Activated CD4-positive, alpha-beta T cell treated with anti-CD3 and anti-CD28 coated beads, Interleukin-2, amount 50 U/mL, for 16 hours (primary cell): ENCODE data around the gene PLA2G4D.

ENCODE experiments used
- DNase-seq: peaks from one replicate; pipeline ENCODE4 v3.0.0-alpha.2; 2020

PLA2G4D gene, protein sequence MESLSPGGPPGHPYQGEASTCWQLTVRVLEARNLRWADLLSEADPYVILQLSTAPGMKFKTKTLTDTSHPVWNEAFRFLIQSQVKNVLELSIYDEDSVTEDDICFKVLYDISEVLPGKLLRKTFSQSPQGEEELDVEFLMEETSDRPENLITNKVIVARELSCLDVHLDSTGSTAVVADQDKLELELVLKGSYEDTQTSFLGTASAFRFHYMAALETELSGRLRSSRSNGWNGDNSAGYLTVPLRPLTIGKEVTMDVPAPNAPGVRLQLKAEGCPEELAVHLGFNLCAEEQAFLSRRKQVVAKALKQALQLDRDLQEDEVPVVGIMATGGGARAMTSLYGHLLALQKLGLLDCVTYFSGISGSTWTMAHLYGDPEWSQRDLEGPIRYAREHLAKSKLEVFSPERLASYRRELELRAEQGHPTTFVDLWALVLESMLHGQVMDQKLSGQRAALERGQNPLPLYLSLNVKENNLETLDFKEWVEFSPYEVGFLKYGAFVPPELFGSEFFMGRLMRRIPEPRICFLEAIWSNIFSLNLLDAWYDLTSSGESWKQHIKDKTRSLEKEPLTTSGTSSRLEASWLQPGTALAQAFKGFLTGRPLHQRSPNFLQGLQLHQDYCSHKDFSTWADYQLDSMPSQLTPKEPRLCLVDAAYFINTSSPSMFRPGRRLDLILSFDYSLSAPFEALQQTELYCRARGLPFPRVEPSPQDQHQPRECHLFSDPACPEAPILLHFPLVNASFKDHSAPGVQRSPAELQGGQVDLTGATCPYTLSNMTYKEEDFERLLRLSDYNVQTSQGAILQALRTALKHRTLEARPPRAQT

DNA sequence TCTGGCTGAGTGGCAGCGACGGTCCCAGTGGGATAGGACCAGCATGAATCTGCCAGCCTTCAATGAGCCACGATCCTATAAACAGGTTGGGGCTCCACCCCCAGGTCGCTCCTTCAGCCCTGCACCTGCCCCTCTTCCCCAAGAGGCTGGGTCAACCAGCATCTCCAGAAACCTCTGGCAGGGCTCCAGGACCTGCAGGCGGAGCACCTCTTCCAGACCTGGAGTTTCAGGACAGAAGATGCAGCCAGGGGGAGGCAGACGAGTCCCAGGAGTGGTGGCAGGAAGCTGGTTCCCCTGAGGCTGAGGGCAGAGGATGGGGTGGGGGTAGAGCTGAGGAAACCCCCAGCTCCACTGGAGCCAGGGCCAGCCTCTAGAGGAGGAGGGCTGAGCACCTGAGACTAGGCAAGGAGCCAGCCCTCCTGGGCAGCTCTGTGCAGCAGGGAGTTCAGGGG, at the start of gene PLA2G4D:
Gene PLA2G4D (minus strand): TSS at position 51 of the 452 bp plus-strand sequence. CDS start 103 bp downstream, outside the sequence.
- DNase-seq, result no peak

DNA sequence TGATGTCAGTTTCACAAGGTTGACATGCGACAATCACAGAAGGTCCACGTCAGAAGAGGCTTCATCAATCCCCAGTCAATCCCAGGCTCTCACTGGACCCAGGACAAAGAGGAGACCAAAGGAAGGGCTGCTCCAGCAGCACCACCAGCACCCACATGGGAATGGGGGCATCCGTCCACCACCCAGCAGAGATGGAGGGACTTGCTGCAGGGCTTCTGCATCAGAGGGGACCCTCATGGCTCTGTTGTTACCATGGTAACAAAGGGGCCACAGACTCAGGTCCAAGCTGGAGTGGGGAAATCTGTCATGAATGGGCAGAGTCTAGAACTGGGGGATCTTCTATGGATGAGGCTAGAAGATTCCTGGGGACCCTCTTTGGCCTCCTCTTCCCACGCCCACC, 49.0 kb upstream of the PLA2G4D start:
- DNase-seq, result no peak

DNA sequence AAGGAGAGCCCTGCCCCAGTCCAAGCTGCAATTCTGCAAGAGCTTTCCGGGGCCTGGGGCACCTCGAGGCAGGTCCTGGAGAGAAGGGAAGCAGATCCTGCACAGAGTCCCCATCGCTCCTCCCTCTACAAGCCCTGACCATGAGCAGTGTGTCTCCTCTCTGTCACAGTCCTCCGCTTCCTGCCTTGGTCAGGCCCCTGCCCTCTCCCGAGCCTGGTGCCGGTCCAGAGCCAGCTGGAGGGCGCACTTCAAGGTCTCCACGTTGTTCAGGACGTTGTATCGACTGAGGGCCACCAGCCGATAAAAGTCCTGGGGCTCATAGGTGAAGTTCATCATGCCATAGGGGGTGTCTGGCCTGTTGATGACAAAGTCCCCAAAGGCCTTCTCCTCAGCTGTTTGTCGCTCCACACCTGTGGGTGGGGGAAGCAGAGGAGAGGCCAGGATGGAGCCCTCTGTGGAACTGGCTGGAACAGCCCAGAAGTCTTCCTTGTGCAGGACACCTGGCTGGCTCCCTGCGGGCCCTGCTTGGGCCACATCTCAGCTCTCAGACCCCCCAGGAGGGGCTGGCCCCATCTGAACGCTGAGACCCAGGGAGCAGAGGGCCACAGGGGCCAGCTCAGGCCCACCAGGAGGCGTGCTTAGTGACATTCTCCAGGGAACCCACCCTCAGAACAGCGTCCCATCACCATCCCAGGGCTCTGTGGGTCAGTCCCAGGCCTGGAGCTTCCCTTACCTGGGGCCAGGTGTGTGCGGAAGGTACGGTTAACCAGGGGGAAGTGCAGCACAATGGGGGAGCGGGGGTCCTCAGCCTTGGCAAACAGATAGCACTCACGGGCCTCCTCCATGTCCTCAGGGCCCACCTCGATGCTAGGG, 47.7 kb upstream of the PLA2G4D start:
- DNase-seq, result no peak

DNA sequence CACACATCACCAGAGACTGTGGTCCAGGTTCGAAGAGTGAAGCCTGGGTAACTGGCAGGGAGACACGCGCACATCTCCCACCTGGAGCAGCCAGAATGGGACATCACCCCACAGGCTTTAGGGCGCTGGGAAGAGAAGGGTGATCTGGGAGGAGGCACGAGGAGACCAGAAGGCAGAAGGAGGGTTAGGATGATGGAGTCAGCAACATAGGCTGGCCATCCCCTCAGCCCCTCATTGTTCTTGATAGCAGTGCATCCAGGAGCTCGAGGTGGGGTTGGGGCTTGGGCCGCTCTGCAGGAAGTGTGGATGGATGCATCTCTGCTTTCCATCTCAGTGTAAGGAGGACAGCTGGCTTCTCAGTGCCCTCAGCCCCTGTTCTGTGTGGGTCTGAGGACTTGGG, 46.9 kb upstream of the PLA2G4D start:
- no peak for DNase-seq

DNA sequence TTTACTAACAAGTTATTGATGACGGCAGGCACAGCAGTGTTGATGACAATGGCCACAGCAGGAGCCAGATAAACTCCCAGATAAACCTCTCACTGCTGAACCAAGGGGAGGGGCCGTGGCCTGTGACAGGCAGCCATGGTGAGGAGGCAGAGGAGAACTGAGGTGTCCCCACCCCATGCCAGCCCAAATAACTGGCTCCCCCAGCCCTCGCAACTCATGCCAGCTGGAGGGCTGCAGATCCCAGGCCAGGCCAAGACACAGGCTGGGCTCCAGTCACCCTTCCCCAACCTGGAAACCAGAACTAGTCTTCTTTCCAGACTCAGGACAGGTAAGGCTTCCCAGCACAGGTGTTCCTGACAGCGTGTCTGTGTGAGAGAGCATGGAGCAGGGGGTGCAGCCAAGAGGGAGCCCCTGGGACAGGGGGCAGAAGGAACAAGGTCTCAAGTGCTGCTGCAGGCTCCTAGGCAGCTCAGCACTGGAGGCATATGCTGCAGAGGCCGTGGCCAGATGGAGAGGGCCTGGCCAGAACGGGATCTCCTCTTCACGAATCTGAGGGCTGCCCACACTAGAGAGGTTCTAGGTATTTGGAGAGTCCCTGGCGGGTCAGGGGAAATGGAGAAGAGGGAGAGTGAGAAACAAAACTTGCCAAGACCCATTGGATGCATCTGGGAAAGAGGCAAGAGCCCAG, 46.2 kb upstream of the PLA2G4D start:
- no peak for DNase-seq

DNA sequence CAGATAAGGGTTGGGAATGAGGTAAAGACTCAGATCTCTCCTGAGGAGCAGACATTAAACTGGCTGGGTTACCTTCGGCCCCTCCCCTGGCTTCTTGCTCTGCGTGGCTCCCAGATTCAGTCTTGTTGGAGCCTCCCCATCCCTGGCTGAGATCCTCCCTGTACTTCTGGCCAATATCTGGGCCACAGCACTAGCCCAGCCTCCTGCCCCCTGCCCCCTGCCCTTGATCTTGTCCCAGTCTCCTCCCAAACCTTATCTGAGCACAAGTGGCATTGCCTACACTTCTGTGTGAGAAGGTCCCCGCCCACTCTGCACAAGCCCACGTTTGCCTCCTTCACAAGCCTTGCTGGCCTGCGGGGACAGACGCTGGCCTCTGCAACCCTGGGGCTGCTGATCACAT, 45.2 kb upstream of the PLA2G4D start:
- DNase-seq, result no peak

DNA sequence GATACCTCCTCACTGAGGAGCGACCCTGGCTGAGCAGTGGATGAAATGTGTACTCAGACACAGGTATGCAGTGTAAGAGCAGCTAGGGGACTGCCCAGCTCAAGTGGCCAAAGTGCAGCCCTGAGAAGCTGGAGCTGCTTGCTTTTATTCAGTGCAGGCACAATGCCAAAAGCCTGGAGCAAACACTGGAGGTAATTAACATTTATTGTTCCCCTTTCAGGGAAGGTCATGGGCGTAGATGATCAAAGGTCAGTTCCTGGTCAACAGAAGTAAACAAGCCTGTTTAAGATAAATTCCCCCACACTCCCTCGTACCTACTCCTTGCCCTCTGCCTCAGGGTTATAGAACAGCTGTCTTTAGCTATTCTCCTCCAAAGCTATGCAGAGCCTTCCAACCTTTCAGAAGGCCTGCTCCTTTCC, 44.6 kb upstream of the PLA2G4D start:
- no peak for DNase-seq

DNA sequence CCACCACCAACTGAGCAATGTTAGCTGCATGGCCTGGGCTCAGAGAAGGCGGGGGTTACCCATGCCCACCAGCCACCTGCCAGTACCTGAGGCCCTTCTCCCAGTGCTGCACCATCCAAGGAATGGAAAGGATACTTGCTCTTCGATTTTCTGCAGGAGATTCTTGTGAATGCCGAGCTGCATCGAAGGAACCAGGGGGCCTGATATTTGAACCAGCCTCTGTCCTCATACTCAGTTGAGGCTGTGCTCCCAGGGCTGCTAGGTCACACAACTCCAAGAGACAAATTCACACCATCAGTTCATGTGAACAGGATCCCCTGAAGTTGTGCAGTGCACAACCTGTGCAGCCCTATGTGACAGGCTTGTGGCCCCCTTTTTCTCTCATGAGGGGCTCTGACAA, 44.0 kb upstream of the PLA2G4D start:
- DNase-seq, result no peak

DNA sequence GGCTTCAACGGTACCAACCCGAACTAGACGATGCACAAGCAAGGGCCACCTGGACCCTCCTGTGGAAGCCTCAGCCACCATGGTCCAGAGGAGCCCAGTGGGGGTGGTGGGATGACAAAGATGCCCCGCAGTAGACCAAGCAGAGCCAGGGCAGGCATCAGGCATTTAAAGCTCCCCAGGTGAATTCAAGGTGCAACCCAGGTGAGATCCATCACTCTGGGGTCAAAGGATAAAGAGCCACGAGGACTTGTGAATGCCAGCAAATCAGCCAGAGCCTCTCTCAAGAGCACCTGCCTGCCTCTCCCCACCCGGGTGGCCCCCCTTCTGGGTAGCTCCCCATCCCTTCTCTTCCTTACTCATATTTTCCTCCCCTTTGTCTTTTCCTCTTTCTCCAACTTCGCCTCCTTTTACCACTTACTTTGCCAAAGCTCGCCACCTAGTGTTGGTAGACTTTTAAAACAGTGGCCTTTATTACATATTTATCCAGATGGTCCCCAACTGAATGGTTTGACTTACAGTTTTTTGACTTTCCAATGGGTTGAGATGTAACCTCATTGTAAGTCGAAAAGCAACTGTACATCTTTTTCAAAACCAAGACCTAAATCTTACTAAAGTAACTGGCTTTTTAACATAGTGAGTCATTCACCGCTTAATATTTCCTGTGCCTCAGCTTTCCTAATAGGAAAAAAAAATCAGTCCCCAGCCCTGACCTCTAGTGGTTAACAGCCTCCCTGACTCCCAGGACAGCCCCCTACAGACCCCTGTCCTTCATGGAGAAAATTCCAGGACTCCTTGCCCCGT, 43.3 kb upstream of the PLA2G4D start:
- DNase-seq, result peak; percentile 37

DNA sequence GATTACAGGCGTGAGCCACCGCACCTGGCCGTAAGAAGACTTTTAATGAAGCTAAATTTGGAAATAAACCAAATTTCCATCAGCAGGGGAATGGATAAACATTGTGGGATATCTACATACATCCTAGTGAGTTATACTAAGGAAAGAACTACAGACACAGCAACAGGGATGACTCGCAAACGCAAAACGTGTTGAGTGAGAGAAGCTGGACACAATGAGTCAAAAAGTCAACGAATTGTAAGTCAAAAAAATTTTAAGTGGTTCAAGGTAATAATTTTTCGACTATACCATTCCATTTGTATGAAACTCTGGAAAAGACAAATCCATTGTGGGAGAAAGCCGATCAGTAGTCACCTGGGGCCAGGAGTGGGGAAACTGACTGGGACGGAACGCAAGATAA, 42.2 kb upstream of the PLA2G4D start:
- no peak for DNase-seq

DNA sequence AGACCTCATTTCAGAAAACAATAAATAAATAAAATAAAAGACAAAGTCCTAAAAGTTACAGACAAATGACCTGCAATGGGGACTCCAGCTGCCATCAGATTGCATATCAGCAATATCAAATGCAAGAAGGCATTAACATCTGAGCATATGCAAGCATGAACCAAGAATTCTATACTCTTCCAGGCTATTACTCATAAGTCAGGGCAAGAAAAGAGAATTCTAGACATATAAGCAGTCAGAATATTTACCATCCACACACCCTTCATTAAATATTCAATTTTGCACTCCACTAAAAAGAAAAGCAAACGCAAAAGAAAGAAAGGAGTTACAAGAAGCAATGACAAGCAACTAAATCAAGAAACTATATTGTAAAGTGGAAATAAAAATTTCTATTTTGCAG, 41.0 kb upstream of the PLA2G4D start:
- DNase-seq, result no peak

DNA sequence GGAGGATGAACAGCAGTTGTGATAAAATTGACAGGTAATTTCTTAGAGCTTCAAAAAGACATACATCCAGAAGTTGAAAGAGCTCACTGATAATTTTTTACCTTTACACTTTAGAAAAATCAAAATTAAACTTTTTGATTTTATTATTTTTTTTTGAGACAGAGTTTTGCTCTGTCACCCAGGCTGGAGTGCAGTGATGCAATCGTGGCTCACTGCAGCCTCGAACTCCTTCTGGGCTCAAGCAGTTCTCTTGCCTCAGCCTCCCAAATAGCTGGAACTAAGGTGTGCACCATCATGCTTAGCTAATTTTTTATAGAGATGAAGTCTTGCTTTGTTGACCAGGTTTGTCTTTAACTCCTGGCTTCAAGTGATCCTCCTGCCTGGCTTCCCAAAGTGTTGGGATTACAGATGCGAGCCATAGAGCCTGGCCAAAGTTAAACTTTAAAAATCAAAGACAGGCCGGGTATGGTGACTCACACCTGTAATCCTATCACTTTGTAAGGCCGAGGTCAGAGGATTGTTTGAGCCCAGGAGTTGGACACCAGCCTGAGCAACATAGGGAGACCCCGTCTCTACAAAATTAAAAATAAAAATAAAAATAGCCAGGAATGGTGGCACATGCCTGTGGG, 40.4 kb upstream of the PLA2G4D start:
- no peak for DNase-seq

DNA sequence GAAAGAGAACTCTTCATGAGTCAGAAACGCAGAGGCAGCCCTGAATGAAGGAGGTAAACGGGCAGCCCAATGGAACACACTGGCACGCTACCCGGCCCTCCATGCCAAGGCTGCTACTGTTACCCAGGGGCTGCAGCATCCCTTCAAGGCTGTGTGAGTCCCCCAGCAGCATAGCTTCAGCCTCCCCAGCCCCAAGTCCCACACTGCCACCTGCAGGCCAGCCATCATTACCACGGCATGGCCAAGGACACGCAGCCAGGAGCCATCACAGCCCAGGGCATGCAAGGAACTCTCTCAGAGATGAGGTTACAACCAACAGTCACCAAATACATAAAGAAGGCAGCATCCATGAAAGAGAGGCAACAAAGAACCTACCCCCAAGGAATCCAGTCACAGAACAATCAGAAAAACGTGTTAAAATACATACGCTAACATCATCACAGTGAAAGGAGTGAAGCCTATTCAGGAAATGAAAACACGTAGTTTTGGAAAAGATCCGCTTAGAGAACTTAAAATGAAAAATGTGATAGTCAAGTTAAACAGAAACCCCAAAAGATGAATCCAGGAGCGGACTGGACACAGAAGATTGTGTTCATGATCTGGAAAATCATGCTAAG, 39.6 kb upstream of the PLA2G4D start:
- peak; percentile 68 for DNase-seq

DNA sequence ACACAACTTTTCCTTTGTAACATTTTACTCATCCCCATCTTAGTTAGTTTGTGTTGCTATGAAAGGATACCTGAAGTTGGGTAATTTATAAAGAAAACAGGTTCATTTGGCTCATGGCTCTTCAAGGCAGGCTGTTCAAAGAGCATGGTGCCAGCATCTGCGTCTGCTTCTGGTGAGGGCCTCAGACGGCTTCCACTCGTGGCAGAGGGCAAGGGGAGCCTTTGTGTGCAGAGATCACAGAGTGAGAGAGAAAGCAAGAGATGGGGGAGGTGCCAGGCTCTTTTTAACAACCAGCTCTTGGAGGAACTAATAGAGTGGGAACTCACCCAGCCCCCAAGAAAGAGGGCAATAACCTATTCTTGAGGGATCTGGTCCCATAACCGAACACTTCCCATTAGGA, 39.0 kb upstream of the PLA2G4D start:
- DNase-seq, result no peak

DNA sequence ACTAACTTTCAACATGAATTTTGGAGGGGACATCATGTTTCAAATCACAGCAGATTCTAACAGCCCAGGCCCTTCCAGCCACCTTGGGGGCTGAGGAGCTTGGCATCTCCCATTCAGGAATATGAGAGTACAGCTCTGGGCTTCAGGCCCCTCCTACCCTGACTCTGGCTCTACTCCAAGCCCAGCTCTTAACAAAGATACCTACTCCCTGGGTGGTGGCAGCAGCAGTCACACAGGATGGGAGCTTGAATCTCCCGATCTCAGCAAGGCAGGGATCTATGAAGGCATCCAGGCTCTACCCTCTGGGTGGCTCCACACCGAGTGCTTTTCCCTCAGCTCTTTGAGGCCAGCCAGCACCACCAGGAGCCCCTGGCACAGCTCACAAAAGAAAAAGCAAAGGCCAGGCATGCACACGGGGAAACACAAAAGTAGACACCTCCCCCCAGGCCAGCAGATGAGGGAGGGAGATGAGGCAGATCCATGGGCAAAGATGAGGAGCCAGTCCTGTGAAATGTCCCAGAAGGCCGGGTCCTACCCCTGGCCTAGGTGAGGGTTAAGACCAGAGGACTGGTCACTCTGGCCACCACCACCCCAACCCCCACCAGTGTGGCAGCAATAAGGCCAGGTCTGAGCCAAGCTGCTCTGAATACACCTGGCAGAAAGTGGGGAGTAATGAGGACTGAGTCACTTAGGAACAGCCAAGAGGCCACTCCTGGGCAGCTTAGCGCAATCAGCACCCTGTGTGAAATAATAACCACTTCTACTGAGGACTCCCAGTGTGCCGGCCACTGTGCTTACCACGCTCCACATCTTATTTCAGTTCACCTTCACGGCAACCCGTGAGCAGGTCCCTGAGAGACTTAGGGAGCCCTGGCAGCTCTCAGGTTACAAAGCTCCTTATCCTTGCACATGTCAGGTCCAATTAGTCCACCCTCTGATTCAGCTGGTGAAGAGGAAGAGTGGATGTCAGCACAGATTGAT, 37.8 kb upstream of the PLA2G4D start:
- no peak for DNase-seq

DNA sequence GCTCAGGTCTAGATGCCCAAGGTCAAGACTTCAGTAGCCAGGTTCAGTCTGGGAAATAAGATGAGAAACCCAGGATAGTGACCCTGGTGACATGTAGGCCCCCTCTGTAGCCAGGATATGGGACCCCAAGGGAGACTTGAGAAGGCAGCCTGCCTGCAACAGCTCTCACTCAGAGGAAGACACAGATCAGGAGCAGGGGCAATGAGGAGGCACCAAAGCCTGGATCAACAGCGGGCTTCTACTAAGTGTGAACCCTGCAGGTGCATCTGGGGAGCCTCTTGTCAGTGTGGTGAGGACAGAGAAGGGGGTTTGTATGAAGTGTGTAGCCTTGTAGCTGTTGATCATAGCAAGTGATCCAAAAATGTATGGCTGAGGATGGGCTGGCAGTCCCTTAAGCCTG, 36.6 kb upstream of the PLA2G4D start:
- no peak for DNase-seq

DNA sequence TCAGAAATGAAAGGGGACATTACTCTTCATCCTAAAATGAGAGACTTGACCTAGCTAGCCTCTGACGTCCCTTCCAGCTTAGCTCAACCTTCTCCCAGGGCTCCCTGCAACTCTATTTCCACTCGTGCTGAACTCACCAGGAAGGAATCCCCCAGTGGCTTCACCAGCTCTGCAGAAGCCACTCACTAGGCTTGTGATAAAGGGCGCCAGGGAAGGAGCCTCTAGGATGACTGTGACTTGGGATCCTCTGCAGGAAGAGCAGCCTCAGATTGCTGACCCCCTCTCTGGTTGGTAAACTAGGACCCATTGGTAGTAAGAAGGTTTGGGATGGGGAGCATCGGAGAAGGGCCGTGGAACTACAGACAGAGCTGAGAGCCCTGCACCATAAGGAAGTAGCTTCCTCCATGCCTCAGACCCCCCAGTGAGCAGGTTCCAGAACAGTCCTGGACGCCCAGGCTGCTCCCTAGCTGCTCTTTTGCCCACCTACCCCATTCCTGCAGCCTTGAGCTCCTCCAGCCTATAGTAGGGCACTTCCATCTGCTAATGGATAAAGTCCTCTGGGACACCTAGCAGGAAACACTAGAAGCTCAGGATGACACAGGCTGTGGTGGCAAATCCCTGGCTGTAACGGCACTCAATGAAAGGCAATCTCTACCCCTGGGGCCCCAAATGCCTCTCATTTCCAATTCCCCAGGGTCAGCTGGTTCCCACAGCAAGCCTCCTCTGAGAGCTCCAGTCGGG, 36.1 kb upstream of the PLA2G4D start:
- no peak for DNase-seq

DNA sequence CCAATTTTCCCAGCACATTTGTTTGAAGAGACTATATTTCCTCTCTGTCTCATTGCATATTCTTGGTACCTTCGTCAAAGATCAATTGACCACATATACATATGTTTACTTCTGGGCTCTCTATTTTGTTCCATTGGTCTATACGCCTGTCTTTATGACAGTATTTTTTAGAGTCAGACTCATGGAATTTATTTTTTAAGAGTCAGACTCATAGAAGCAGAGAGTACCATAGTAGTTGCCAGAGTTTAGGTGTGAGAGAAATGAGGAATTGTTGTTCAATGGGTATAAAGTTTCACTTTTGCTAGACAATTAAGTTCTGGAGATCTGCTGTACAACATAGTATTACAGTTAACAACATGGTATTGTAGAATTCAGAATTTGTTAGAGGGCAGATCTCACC, 35.0 kb upstream of the PLA2G4D start:
- no peak for DNase-seq

DNA sequence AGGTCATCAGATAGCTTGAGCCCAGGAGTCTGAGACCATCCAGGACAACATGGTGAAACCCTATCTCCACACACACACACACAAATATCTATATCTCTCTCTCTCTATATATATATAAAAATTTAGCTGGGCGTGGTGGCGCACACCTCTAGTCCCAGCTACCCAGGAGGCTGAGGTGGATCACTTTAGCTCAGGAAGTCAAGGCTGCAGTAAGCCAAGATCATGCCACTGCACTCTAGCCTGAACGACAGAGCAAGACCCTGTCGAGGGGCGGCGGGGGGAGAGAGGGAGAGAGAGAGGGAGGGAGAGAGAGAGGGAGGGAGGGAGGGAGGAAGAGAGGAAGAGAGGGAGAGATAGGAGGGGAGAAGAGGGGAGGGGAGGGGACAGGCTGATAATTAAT, 34.1 kb upstream of the PLA2G4D start:
- DNase-seq, result no peak
